HG03460 (cell line): Measurements from ENCODE around the gene SRRM3.
"Not testable (repeated sequence)": the region's sequence is repeated elsewhere in the genome, so short reads cannot be mapped to it uniquely, and the experiment has no call there.

Experiments
- ATAC-seq: cut with Tn5 transposase; IDR thresholded peaks from one replicate; pipeline ENCODE4 v1.9.1; 2021; ENCODE audit not compliant: unreplicated experiment

Gene SRRM3

GRCh38 chr7:76285604-76286374 lies 84.1 kb downstream of the SRRM3 start:
- no peak for ATAC-seq

- ATAC-seq, result no peak
Measured at GRCh38 chr7:76286842-76287403, 85.2 kb downstream of the SRRM3 start.

GRCh38 chr7:76290847-76291350 lies 89.2 kb downstream of the SRRM3 start:
- ATAC-seq, result not testable (repeated sequence)

- peak; percentile 74 for ATAC-seq
Measured at GRCh38 chr7:76291351-76292212, 89.9 kb downstream of the SRRM3 start.

- peak; percentile 17 for ATAC-seq
Measured at GRCh38 chr7:76292213-76292573, 90.5 kb downstream of the SRRM3 start.

GRCh38 chr7:76292911-76293310 lies 91.2 kb downstream of the SRRM3 start:
- not testable (repeated sequence) for ATAC-seq

GRCh38 chr7:76293407-76293901 lies 91.8 kb downstream of the SRRM3 start:
- ATAC-seq, result no peak

GRCh38 chr7:76294344-76295024 lies 92.8 kb downstream of the SRRM3 start:
- no peak for ATAC-seq

GRCh38 chr7:76296743-76297740 lies 95.3 kb downstream of the SRRM3 start:
- ATAC-seq, result no peak

- no peak for ATAC-seq
Measured at GRCh38 chr7:76300166-76300731, 98.6 kb downstream of the SRRM3 start.

- no peak for ATAC-seq
Measured at GRCh38 chr7:76301000-76301399, 99.3 kb downstream of the SRRM3 start.

- peak; percentile 59 for ATAC-seq
Measured at GRCh38 chr7:76302347-76303201, 100.9 kb downstream of the SRRM3 start, which contains the start of gene HSPB1. Gene HSPB1 (plus strand): TSS chr7:76302673. CDS start chr7:76302713, 40 bp downstream.

GRCh38 chr7:76303202-76304147 lies 101.8 kb downstream of the SRRM3 start:
- ATAC-seq, result no peak

- ATAC-seq, result no peak
Measured at GRCh38 chr7:76304888-76305375, 103.2 kb downstream of the SRRM3 start.

GRCh38 chr7:76308874-76309273 lies 107.2 kb downstream of the SRRM3 start:
- ATAC-seq, result not testable (repeated sequence)

- ATAC-seq, result not testable (repeated sequence)
Measured at GRCh38 chr7:76309341-76310101, 107.8 kb downstream of the SRRM3 start.
